Measurements from ENCODE around the gene CDHR2. TPM values are rescaled to one million over a fixed set of nuclear protein-coding genes. Genes with fewer than 3 reads are reported as not detected.
A peak's percentile ranks its signal among the peaks of the same experiment; 100 is the strongest.

The CDHR2 gene
- total RNA-seq, 2 donors from 2014 or later: 0.67 to 0.81 TPM

DNA sequence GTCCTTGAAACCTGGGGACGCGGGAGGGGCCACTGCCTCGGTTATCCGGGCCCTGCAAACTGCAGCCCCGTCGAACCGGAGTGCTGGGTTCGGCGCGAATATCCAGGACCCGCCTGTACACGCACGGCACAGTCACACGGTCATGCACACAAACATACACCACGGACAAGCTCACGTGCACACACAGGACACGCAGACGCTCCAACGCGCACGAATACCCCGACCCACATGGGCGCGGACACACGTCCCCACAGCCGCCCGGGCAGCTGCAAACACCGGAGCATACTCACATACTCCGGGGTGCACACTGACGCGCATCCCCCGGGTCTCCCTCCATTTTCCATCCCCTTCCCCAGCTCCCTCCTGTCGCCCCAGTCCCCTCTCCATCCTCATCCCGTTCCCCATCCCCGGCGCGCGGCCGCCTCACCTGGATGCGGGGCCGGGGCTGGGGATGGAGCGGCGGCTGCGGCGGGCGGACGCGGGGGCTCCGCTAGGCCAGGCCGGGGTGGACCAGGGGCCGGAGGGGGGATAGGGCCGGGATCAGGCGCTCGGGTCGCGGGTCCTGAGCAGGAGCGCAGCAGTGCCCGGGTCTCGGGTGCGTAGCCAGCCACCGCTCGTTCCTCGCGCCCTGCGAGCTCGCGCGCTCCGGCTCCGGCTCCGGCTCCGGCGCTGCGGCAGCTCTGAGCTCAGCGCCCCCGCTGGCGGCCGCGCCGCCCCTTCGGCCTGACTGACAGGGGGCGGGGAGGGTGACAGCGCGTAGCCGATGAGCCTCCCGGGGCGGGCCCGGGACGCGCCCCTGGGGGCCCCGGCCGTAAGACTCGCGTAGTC lies 80.9 kb downstream of the CDHR2 start, which contains the start of the genes EIF4E1B and SNCB:
TSS of gene EIF4E1B (plus strand) at position 823 of the 828 bp plus-strand sequence. CDS start 12,113 bp downstream, outside the sequence.
TSS of gene SNCB (minus strand) at position 682 of the 828 bp plus-strand sequence. CDS start 880 bp downstream, outside the sequence.
- Mint-ChIP-seq H3K36me3 (ENCODE audit: insufficient read depth in 2 of 2) (no peaks in the 10 kb centered on the region), H3K4me3 (peak within 1 kb of the TSS; percentile 67 to 74), H3K4me1 (ENCODE audit: low read depth) (peaks cover 17% of the 10 kb centered on the region), H3K27ac (no peak within 1 kb of the TSS), H3K9me3 (no peaks in the 10 kb centered on the region), H3K27me3 (ENCODE audit: low read depth) (peaks cover 80% of the 10 kb centered on the region)
- ATAC-seq (replicated peaks in 1 of 2): peak; percentile 98
- peak; percentile 77 for DNase-seq

- Mint-ChIP-seq H3K27me3 (ENCODE audit: low read depth) (peaks cover 84% of the 10 kb centered on the region), H3K9me3 (no peaks in the 10 kb centered on the region), H3K27ac (no peak overlapping the region), H3K4me1 (ENCODE audit: low read depth) (peaks cover 17% of the 10 kb centered on the region), H3K36me3 (ENCODE audit: insufficient read depth in 2 of 2) (no peaks in the 10 kb centered on the region), H3K4me3 (peak overlapping the region; percentile 49 to 74)
- DNase-seq (no peak), ATAC-seq (replicated peaks in 1 of 2) (no peak)
Observed at GRCh38 chr5:176630681-176631222, 81.6 kb downstream of the CDHR2 start.

GRCh38 chr5:176631383-176632200 lies 82.5 kb downstream of the CDHR2 start:
- H3K4me3 Mint-ChIP-seq: no peak overlapping the region
- H3K27me3 Mint-ChIP-seq (ENCODE audit: low read depth): peaks cover 82% of the 10 kb centered on the region
- no peak for ATAC-seq (replicated peaks in 1 of 2)
- no peak for DNase-seq
- no peaks in the 10 kb centered on the region for H3K9me3 Mint-ChIP-seq
- no peak overlapping the region for H3K27ac Mint-ChIP-seq
- no peaks in the 10 kb centered on the region for H3K36me3 Mint-ChIP-seq (ENCODE audit: insufficient read depth in 2 of 2)
- H3K4me1 Mint-ChIP-seq (ENCODE audit: low read depth): peaks cover 17% of the 10 kb centered on the region

- H3K27ac Mint-ChIP-seq: no peak overlapping the region
- H3K4me1 Mint-ChIP-seq (ENCODE audit: low read depth): peaks cover 17% of the 10 kb centered on the region
- no peaks in the 10 kb centered on the region for H3K9me3 Mint-ChIP-seq
- no peak overlapping the region for H3K4me3 Mint-ChIP-seq
- no peaks in the 10 kb centered on the region for H3K36me3 Mint-ChIP-seq (ENCODE audit: insufficient read depth in 2 of 2)
- DNase-seq (no peak), ATAC-seq (replicated peaks in 1 of 2) (no peak)
- peaks cover 81% of the 10 kb centered on the region for H3K27me3 Mint-ChIP-seq (ENCODE audit: low read depth)
Observed at GRCh38 chr5:176632745-176633144, 83.6 kb downstream of the CDHR2 start.

- ATAC-seq (replicated peaks in 1 of 2): no peak
- Mint-ChIP-seq H3K36me3 (ENCODE audit: insufficient read depth in 2 of 2) (no peaks in the 10 kb centered on the region), H3K9me3 (no peaks in the 10 kb centered on the region), H3K4me1 (ENCODE audit: low read depth) (peaks cover 17% of the 10 kb centered on the region), H3K27ac (no peak overlapping the region), H3K4me3 (no peak overlapping the region), H3K27me3 (ENCODE audit: low read depth) (peaks cover 81% of the 10 kb centered on the region)
- DNase-seq: no peak
Observed at GRCh38 chr5:176633598-176633997, 84.5 kb downstream of the CDHR2 start.

DNA sequence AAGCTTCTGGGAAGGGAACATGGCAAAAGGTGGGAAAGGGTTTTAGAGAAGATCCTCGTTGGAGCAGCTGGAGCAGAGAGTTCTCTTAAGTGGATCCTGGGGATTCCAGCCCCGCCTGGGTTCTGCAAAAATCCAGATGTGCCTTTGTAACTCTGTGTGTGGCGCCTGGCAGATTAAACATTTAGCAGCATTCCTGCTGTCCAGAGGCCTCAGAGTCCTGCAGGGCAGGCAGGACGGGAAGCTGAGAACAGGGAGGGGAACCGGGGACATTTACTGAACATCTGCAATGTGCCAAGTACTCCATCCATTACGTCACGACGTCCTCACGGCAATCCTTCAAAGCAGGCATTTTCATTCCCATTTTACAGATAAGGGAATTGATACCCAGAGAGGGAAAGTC lies 87.3 kb downstream of the CDHR2 start:
- H3K36me3 Mint-ChIP-seq (ENCODE audit: insufficient read depth in 2 of 2): no peaks in the 10 kb centered on the region
- H3K4me3 Mint-ChIP-seq: no peak overlapping the region
- ATAC-seq (replicated peaks in 1 of 2): no peak
- H3K9me3 Mint-ChIP-seq: no peaks in the 10 kb centered on the region
- DNase-seq: no peak
- no peak overlapping the region for H3K27ac Mint-ChIP-seq
- peaks cover 59% of the 10 kb centered on the region for H3K27me3 Mint-ChIP-seq (ENCODE audit: low read depth)
- peaks cover 10% of the 10 kb centered on the region for H3K4me1 Mint-ChIP-seq (ENCODE audit: low read depth)

DNA sequence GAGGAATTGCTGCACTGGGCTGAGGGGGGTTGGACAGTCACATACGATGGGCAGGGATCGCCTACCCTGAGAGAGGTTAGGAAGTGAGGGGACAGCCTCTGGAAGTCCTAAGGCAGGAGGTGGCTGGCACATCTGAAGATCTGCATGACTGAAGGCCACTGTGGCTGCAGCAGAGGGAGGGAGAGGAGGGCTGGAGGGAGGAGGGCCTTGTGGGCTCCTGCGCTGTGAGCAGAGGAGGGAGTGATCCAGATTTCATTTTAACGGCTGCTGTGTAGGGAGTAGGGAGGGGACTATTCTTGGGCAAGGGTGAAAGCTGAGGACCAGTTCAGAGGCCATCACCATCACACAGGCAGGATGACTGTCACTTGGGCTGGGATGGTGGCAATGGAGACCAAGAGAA lies 88.4 kb downstream of the CDHR2 start:
- Mint-ChIP-seq H3K36me3 (ENCODE audit: insufficient read depth in 2 of 2) (no peaks in the 10 kb centered on the region), H3K4me1 (ENCODE audit: low read depth) (peaks cover 10% of the 10 kb centered on the region), H3K27ac (no peak overlapping the region), H3K9me3 (no peaks in the 10 kb centered on the region), H3K27me3 (ENCODE audit: low read depth) (peaks cover 48% of the 10 kb centered on the region), H3K4me3 (no peak overlapping the region)
- no peak for ATAC-seq (replicated peaks in 1 of 2)
- no peak for DNase-seq

GRCh38 chr5:176638437-176638836 lies 89.3 kb downstream of the CDHR2 start:
- H3K9me3 Mint-ChIP-seq: no peaks in the 10 kb centered on the region
- H3K4me1 Mint-ChIP-seq (ENCODE audit: low read depth): peaks cover 8% of the 10 kb centered on the region
- H3K27me3 Mint-ChIP-seq (ENCODE audit: low read depth): peaks cover 40% of the 10 kb centered on the region
- no peaks in the 10 kb centered on the region for H3K36me3 Mint-ChIP-seq (ENCODE audit: insufficient read depth in 2 of 2)
- ATAC-seq (replicated peaks in 1 of 2) (no peak), DNase-seq (no peak)
- H3K27ac Mint-ChIP-seq: no peak overlapping the region
- H3K4me3 Mint-ChIP-seq: no peak overlapping the region

GRCh38 chr5:176639208-176639607 lies 90.1 kb downstream of the CDHR2 start:
- Mint-ChIP-seq H3K27ac (no peak overlapping the region), H3K9me3 (no peaks in the 10 kb centered on the region), H3K4me3 (no peak overlapping the region), H3K27me3 (ENCODE audit: low read depth) (peaks cover 32% of the 10 kb centered on the region), H3K4me1 (ENCODE audit: low read depth) (peaks cover under 1% of the 10 kb centered on the region), H3K36me3 (ENCODE audit: insufficient read depth in 2 of 2) (no peaks in the 10 kb centered on the region)
- no peak for DNase-seq
- no peak for ATAC-seq (replicated peaks in 1 of 2)

- no peaks in the 10 kb centered on the region for H3K4me1 Mint-ChIP-seq (ENCODE audit: low read depth)
- H3K27ac Mint-ChIP-seq: no peak overlapping the region
- DNase-seq (no peak), ATAC-seq (replicated peaks in 1 of 2) (no peak)
- no peaks in the 10 kb centered on the region for H3K9me3 Mint-ChIP-seq
- H3K36me3 Mint-ChIP-seq (ENCODE audit: insufficient read depth in 2 of 2): no peaks in the 10 kb centered on the region
- no peak overlapping the region for H3K4me3 Mint-ChIP-seq
- H3K27me3 Mint-ChIP-seq (ENCODE audit: low read depth): peaks cover 27% of the 10 kb centered on the region
Observed at GRCh38 chr5:176639981-176640380, 90.8 kb downstream of the CDHR2 start.

GRCh38 chr5:176640616-176641015 lies 91.5 kb downstream of the CDHR2 start:
- H3K27me3 Mint-ChIP-seq (ENCODE audit: low read depth): peaks cover 20% of the 10 kb centered on the region
- H3K27ac Mint-ChIP-seq: no peak overlapping the region

GRCh38 chr5:176642675-176643490 lies 93.7 kb downstream of the CDHR2 start:
- Mint-ChIP-seq H3K4me3 (no peak overlapping the region), H3K27ac (no peak overlapping the region), H3K27me3 (ENCODE audit: low read depth) (peaks cover 6% of the 10 kb centered on the region), H3K4me1 (ENCODE audit: low read depth) (peaks cover 14% of the 10 kb centered on the region), H3K9me3 (no peaks in the 10 kb centered on the region), H3K36me3 (ENCODE audit: insufficient read depth in 2 of 2) (no peaks in the 10 kb centered on the region)
- ATAC-seq (replicated peaks in 1 of 2) (no peak), DNase-seq (no peak)

More at GRCh38 chr5:176640616-176641015, 91.5 kb downstream of the CDHR2 start:
- ATAC-seq (replicated peaks in 1 of 2): no peak
- Mint-ChIP-seq H3K9me3 (no peaks in the 10 kb centered on the region), H3K4me1 (ENCODE audit: low read depth) (no peaks in the 10 kb centered on the region), H3K4me3 (no peak overlapping the region), H3K36me3 (ENCODE audit: insufficient read depth in 2 of 2) (no peaks in the 10 kb centered on the region)
- no peak for DNase-seq

Data from activated T-cell treated with anti-CD3 and anti-CD28 coated beads, Interleukin-2, amount 50 U/mL, for 72 hours (primary cell).